ENCODE measurements around the gene UBTD2.

UBTD2 gene

DNA sequence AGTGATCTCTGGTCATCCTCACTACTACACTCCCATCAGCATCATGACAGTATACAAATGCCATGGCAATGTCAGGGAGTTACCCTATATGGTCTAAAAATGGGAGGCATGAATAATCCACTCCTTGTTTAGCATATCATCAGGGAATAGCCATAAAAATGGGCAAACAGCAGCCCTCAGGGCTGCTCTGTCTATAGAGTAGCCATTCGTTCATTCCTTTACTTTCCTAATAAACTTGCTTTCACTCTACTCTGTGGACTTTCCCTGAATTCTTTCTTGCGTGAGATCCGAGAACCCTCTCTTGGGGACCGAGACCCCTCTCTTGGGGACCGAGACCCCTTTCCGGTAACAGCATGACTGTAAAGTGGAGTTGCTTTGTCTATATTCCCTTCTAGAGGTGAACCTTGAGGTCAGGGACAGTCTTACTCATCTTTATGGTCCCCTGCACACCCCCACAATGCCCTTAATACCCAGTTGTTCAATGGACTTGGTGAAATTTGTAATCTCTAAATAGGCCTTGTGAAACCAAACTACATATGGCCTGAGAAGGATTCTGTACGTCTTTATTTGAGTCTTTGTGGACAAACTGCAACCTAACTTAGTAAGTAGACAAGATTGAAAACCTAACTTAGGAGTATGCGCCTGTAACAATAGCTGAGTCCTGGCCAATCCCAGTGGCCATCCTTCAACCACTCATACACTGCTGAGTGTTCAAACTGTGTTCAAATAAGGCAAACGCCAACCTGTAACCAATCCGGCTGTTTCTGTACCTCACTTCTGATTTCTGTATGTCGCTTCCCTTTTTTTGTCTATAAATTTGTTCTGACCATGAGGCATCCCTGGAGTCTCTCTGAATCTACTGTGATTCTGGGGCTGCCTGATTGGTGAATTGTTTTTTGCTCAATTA lies 32.3 kb upstream of the UBTD2 start:
- no peak for DNase-seq (ENCODE audit: low read depth in 2 of 2)
- TF ChIP-seq, protein P1, sequence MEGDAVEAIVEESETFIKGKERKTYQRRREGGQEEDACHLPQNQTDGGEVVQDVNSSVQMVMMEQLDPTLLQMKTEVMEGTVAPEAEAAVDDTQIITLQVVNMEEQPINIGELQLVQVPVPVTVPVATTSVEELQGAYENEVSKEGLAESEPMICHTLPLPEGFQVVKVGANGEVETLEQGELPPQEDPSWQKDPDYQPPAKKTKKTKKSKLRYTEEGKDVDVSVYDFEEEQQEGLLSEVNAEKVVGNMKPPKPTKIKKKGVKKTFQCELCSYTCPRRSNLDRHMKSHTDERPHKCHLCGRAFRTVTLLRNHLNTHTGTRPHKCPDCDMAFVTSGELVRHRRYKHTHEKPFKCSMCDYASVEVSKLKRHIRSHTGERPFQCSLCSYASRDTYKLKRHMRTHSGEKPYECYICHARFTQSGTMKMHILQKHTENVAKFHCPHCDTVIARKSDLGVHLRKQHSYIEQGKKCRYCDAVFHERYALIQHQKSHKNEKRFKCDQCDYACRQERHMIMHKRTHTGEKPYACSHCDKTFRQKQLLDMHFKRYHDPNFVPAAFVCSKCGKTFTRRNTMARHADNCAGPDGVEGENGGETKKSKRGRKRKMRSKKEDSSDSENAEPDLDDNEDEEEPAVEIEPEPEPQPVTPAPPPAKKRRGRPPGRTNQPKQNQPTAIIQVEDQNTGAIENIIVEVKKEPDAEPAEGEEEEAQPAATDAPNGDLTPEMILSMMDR (IDR thresholded peaks at IDR 0.05; ENCODE audit: low read depth, low read length), result no peak

DNA sequence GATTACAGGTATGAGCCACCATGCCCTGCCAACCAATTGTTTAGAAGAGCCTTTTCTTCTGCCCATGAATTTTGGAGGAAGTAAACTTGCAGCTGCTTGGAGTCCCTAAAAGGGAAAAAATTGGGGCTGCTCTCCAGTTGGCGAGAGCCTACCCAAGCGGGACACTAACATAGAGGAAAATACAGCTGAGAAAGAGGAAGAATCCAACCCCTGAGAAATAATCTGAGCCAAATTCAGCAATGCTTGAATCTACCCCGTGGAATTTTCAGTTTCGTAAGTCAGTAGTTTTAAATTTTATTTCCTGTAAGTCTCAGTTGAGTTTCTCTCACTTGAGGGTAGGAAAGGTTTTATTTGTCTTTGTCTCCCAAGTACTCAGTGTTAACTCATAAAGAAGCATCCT lies 30.4 kb upstream of the UBTD2 start:
- no peak overlapping the region for H3K4me3 ChIP-seq (replicated peaks in 1 of 2; ENCODE audit: low read depth in 2 of 2, low read length in 2 of 2)
- TF ChIP-seq, protein P1 (IDR thresholded peaks at IDR 0.05; ENCODE audit: low read depth, low read length), result no peak
- no peak for DNase-seq (ENCODE audit: low read depth in 2 of 2)

More for the DNA sequence above, 32.3 kb upstream of the UBTD2 start:
- no peak overlapping the region for H3K4me3 ChIP-seq (replicated peaks in 1 of 2; ENCODE audit: low read depth in 2 of 2, low read length in 2 of 2)

DNA sequence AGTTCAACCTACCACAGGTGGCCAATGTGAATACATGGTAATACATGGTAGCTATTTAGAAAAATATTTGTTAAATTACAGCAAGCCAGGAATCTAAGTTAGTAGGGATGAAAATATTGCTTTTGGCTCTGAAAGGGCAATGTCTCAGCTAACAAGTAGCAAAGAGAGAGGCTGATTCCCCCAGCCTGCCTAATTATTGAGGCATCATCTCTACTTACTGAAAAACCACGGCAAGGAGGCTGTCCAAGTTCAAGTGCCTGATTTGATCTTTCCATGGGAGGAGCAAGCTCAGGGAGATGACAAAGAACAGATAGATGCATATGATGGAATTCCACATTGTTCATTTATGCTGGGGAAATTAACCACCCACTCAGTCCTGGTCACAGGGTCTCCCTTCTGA lies 28.7 kb upstream of the UBTD2 start:
- TF ChIP-seq, protein P1 (IDR thresholded peaks at IDR 0.05; ENCODE audit: low read depth, low read length), result no peak
- peak in 1 of 2 donors; percentile 30 for DNase-seq (ENCODE audit: low read depth in 2 of 2)

DNA sequence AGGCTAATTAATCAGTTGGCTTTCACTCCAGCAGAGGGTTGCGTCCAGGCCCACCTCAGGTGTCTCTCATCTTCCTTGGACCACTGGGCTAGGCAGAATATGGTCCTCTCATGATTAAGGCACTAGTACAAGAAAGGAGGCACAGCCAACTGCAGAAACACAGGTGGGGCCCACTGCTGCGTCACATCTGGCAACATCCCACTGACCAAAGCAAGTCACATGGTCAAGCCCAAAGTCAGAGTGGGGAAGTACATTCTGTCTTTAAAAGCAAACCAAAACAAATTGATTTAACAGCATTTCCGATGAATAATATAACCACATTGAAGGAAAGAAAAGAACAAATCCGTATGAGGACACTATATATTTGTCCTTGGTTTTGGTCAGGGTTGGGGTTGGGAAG lies 28.0 kb upstream of the UBTD2 start:
- DNase-seq (ENCODE audit: low read depth in 2 of 2), result peak in 1 of 2 donors; percentile 32
- TF ChIP-seq, protein P1 (IDR thresholded peaks at IDR 0.05; ENCODE audit: low read depth, low read length), result no peak
- H3K4me3 ChIP-seq (replicated peaks in 1 of 2; ENCODE audit: low read depth in 2 of 2, low read length in 2 of 2), result no peak overlapping the region

More for the DNA sequence above, 28.7 kb upstream of the UBTD2 start:
- H3K4me3 ChIP-seq (replicated peaks in 1 of 2; ENCODE audit: low read depth in 2 of 2, low read length in 2 of 2), result no peak overlapping the region

DNA sequence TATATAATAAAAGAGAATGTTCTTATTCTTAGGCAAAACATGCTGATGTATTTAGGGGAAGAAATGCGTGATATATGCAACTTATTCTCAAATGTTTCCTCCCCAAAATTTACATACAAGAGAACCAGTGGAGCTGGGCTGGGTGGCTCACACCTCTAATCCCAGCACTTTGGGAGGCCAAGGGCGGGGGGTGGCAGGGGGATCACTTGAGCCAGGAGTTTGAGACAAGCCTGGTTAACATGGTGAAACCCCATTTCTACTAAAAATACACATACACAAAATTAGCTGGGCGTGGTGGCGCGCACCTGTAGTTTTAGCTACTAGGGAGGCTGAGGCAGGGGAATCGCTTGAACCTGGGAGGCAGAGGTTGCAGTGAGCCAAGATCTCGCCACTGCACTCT lies 27.5 kb upstream of the UBTD2 start:
- DNase-seq (ENCODE audit: low read depth in 2 of 2), result no peak
- TF ChIP-seq, protein P1 (IDR thresholded peaks at IDR 0.05; ENCODE audit: low read depth, low read length), result no peak
- no peak overlapping the region for H3K4me3 ChIP-seq (replicated peaks in 1 of 2; ENCODE audit: low read depth in 2 of 2, low read length in 2 of 2)

DNA sequence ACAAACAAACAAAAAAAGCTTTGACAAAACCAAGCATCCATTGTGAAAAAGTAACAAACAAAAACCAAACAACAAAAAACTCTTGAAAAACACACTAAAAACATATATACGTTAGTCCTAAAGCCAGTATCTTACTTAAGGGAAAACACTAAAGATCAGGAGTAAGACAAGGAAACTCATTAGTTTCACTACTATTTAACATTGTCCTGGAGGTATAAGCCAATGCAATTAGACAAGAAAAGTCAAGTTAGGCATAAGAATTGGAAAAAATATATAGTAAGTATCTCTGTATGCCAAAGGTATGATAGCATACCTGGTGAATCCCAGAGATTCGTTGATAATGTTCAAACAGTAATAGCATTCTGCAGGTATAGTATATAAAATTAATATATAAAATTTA lies 21.8 kb upstream of the UBTD2 start:
- no peak overlapping the region for H3K4me3 ChIP-seq (replicated peaks in 1 of 2; ENCODE audit: low read depth in 2 of 2, low read length in 2 of 2)
- TF ChIP-seq, protein P1 (IDR thresholded peaks at IDR 0.05; ENCODE audit: low read depth, low read length), result no peak
- DNase-seq (ENCODE audit: low read depth in 2 of 2), result no peak

All from cardiac fibroblast (primary cell).